Measurements from ENCODE around the gene CERS6. TPM values are rescaled to one million over a fixed set of nuclear protein-coding genes. Genes with fewer than 3 reads are reported as not detected.

Gene CERS6
- polyA plus RNA-seq, 1 donor from 2014 or later: 59.3 TPM

DNA sequence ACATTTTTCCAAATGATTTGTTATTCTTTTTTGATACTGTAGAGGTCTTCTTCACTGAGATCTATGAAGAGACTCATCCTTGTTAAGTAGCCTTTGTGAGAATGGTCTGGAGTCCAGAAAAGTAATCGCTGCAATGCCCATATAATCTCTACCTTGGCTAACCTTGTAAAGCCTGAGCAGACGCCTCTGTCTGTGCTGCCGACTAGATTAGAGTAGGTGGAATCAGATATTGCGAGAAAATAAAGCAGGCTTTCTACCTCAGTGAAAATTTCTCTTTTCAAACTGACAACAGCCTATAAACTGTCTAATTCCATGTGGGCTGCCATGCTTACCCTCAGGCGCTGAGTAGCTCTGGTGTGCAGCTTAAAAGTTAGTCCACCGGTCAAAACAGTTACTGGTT lies 17.5 kb upstream of the CERS6 start:
- no peak for TF ChIP-seq MXI1 (conservative IDR thresholded peaks at IDR 0.05; ENCODE audit: poor library complexity, severe bottlenecking)
- TF ChIP-seq, protein P1, sequence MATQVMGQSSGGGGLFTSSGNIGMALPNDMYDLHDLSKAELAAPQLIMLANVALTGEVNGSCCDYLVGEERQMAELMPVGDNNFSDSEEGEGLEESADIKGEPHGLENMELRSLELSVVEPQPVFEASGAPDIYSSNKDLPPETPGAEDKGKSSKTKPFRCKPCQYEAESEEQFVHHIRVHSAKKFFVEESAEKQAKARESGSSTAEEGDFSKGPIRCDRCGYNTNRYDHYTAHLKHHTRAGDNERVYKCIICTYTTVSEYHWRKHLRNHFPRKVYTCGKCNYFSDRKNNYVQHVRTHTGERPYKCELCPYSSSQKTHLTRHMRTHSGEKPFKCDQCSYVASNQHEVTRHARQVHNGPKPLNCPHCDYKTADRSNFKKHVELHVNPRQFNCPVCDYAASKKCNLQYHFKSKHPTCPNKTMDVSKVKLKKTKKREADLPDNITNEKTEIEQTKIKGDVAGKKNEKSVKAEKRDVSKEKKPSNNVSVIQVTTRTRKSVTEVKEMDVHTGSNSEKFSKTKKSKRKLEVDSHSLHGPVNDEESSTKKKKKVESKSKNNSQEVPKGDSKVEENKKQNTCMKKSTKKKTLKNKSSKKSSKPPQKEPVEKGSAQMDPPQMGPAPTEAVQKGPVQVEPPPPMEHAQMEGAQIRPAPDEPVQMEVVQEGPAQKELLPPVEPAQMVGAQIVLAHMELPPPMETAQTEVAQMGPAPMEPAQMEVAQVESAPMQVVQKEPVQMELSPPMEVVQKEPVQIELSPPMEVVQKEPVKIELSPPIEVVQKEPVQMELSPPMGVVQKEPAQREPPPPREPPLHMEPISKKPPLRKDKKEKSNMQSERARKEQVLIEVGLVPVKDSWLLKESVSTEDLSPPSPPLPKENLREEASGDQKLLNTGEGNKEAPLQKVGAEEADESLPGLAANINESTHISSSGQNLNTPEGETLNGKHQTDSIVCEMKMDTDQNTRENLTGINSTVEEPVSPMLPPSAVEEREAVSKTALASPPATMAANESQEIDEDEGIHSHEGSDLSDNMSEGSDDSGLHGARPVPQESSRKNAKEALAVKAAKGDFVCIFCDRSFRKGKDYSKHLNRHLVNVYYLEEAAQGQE (IDR thresholded peaks at IDR 0.05; ENCODE audit: borderline replicate concordance): no peak
- no peak for TF ChIP-seq SMC3 (conservative IDR thresholded peaks at IDR 0.05; ENCODE audit: poor library complexity)
- TF ChIP-seq EP300 (conservative IDR thresholded peaks at IDR 0.05; ENCODE audit: poor library complexity, severe bottlenecking): no peak
- TF ChIP-seq POLR2AphosphoS5 (IDR thresholded peaks at IDR 0.05): no peak
- TF ChIP-seq, protein P2, sequence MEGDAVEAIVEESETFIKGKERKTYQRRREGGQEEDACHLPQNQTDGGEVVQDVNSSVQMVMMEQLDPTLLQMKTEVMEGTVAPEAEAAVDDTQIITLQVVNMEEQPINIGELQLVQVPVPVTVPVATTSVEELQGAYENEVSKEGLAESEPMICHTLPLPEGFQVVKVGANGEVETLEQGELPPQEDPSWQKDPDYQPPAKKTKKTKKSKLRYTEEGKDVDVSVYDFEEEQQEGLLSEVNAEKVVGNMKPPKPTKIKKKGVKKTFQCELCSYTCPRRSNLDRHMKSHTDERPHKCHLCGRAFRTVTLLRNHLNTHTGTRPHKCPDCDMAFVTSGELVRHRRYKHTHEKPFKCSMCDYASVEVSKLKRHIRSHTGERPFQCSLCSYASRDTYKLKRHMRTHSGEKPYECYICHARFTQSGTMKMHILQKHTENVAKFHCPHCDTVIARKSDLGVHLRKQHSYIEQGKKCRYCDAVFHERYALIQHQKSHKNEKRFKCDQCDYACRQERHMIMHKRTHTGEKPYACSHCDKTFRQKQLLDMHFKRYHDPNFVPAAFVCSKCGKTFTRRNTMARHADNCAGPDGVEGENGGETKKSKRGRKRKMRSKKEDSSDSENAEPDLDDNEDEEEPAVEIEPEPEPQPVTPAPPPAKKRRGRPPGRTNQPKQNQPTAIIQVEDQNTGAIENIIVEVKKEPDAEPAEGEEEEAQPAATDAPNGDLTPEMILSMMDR (IDR thresholded peaks at IDR 0.05; ENCODE audit: poor library complexity, severe bottlenecking): no peak
- no peak for TF ChIP-seq RAD21 (conservative IDR thresholded peaks at IDR 0.05)
- TF ChIP-seq TAF1 (IDR thresholded peaks at IDR 0.05; ENCODE audit: low read depth): no peak
- TF ChIP-seq EZH2 (IDR thresholded peaks at IDR 0.05; ENCODE audit: borderline replicate concordance, insufficient read depth, low read length, poor library complexity, severe bottlenecking): no peak

DNA sequence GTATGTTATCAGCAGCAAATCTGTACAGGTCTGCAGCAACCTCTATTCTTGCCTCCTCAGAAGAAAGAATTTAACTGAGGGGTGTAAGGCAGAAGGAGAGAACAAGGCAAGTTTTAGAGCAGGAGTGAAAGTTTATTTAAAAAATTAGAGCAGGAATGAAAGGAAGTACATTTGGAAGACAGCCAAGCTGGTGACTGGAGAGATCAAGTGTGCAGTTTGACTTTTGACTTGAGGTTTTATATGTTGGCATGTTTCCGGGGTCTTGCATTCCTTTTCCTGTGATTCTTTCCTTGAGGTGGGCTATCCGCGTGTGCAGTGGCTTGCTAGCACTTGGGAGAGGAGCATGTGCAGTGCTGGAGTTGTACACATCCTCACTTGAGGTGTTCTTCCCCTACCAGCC lies 16.5 kb upstream of the CERS6 start:
- H3K9me2 ChIP-seq (ENCODE audit: insufficient read depth, low read length): no peaks in the 10 kb centered on the region
- no peaks in the 10 kb centered on the region for H3K9me3 ChIP-seq (ENCODE audit: low read length)
- no peaks in the 10 kb centered on the region for H4K20me1 ChIP-seq (ENCODE audit: insufficient read depth)
- no peak overlapping the region for H3K4me2 ChIP-seq (ENCODE audit: low read length)
- no peak overlapping the region for H3K4me3 ChIP-seq (ENCODE audit: low read length)
- H3K27ac ChIP-seq (ENCODE audit: low read length): no peak overlapping the region
- no peak overlapping the region for H2AFZ ChIP-seq (ENCODE audit: low read depth, low read length)
- no peaks in the 10 kb centered on the region for H3K36me3 ChIP-seq (ENCODE audit: insufficient read depth, low read length)
- TF ChIP-seq EZH2 (IDR thresholded peaks at IDR 0.05; ENCODE audit: borderline replicate concordance, insufficient read depth, low read length, poor library complexity, severe bottlenecking): no peak
- no peak for TF ChIP-seq TAF1 (IDR thresholded peaks at IDR 0.05; ENCODE audit: low read depth)
- no peak for TF ChIP-seq RAD21 (conservative IDR thresholded peaks at IDR 0.05)
- TF ChIP-seq MXI1 (conservative IDR thresholded peaks at IDR 0.05; ENCODE audit: poor library complexity, severe bottlenecking): no peak
- no peak for TF ChIP-seq POLR2AphosphoS5 (IDR thresholded peaks at IDR 0.05)
- TF ChIP-seq, protein P2 (IDR thresholded peaks at IDR 0.05; ENCODE audit: poor library complexity, severe bottlenecking): no peak
- TF ChIP-seq, protein P1 (IDR thresholded peaks at IDR 0.05; ENCODE audit: borderline replicate concordance): no peak
- no peak for TF ChIP-seq SMC3 (conservative IDR thresholded peaks at IDR 0.05; ENCODE audit: poor library complexity)
- no peak for TF ChIP-seq EP300 (conservative IDR thresholded peaks at IDR 0.05; ENCODE audit: poor library complexity, severe bottlenecking)
- H3K9ac ChIP-seq (ENCODE audit: low read length): no peak overlapping the region
- H3F3A ChIP-seq (ENCODE audit: insufficient read depth, low read length, poor library complexity, severe bottlenecking): no peaks in the 10 kb centered on the region
- no peaks in the 10 kb centered on the region for H3K27me3 ChIP-seq (ENCODE audit: insufficient read depth, low read depth, low read length)
- no peaks in the 10 kb centered on the region for H3K79me2 ChIP-seq (replicated peaks; ENCODE audit: insufficient read depth, low read length)

More for the DNA sequence above, 17.5 kb upstream of the CERS6 start:
- Histone ChIP-seq H3K4me3 (ENCODE audit: low read length) (no peak overlapping the region), H2AFZ (ENCODE audit: low read depth, low read length) (no peak overlapping the region), H3F3A (ENCODE audit: insufficient read depth, low read length, poor library complexity, severe bottlenecking) (no peaks in the 10 kb centered on the region), H3K27ac (ENCODE audit: low read length) (no peak overlapping the region), H3K79me2 (replicated peaks; ENCODE audit: insufficient read depth, low read length) (no peaks in the 10 kb centered on the region), H3K4me2 (ENCODE audit: low read length) (no peak overlapping the region), H3K9ac (ENCODE audit: low read length) (no peak overlapping the region), H3K9me2 (ENCODE audit: insufficient read depth, low read length) (no peaks in the 10 kb centered on the region), H4K20me1 (ENCODE audit: insufficient read depth) (no peaks in the 10 kb centered on the region), H3K36me3 (ENCODE audit: insufficient read depth, low read length) (no peaks in the 10 kb centered on the region), H3K9me3 (ENCODE audit: low read length) (no peaks in the 10 kb centered on the region), H3K27me3 (ENCODE audit: insufficient read depth, low read depth, low read length) (no peaks in the 10 kb centered on the region)
